SIG-M5 treated with dmso at 0.1 percent for 504 hours (cell line): ENCODE measurements around the gene PDC.
"Not testable (repeated sequence)": the region's sequence is repeated elsewhere in the genome, so short reads cannot be mapped to it uniquely, and the experiment has no call there.

Source experiments
- DNase-seq: peaks from one replicate; lab custom pipeline; 2025; ENCODE audit not compliant: unreplicated experiment; lab: John Stamatoyannopoulos, UW

The PDC gene

DNA sequence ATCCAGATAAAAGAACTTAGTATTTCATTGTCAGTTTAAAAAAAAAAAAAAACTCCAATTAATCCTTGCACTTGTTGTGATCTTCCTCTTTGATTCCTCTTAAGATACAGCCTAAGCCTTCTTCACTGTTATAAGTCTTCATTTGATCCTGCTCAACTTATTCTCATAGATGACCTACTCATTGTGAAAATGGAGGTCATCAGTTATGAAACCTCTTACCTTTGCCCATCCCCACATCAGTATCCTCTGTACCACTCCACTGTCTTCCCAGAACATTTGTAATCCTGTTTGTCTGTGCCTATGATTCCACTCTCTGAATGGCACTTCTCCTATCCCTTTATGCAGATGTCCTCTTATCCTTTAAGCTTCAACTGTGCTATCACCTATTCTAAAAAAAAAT lies 57.3 kb downstream of the PDC start:
- DNase-seq, result no peak

DNA sequence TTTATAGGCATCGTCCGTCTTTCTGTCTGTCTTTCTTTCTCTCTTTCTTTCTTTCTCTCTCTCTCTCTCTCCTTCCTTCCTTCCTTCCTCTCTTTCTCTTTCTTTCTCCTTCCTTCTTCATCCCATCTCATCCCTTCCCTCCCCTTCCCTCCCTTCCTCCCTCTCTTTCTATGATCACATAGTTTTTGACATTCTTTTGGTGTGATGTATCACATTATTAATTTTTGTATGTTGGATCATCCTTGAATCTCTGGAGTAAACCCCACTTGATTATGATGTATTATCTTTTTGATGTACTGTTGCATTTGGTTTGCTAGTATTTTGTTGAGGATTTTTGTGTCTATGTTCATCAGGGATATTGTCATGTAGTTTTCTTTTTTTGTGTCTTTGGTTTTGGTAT lies 59.5 kb downstream of the PDC start:
- DNase-seq, result not testable (repeated sequence)
